NCI-H2227 (cell line): ENCODE data around the gene RAPGEF1.
"Not testable (repeated sequence)": the region's sequence is repeated elsewhere in the genome, so short reads cannot be mapped to it uniquely, and the experiment has no call there.

ENCODE experiments used
- DNase-seq: peaks from one replicate; lab custom pipeline; 2025; ENCODE audit not compliant: unreplicated experiment; lab: John Stamatoyannopoulos, UW

Gene RAPGEF1

GRCh38 chr9:131692612-131693562 lies 47.0 kb downstream of the RAPGEF1 start:
- DNase-seq: no peak

- no peak for DNase-seq
These were observed 47.8 kb downstream of the RAPGEF1 start for GRCh38 chr9:131691969-131692611.

- no peak for DNase-seq
These were observed 48.8 kb downstream of the RAPGEF1 start for GRCh38 chr9:131690941-131691573.

- no peak for DNase-seq
These were observed 49.4 kb downstream of the RAPGEF1 start for GRCh38 chr9:131690462-131690861.

GRCh38 chr9:131688377-131688776 lies 51.5 kb downstream of the RAPGEF1 start:
- no peak for DNase-seq

GRCh38 chr9:131685753-131686706 lies 53.8 kb downstream of the RAPGEF1 start:
- no peak for DNase-seq

GRCh38 chr9:131683094-131683493 lies 56.8 kb downstream of the RAPGEF1 start:
- not testable (repeated sequence) for DNase-seq

GRCh38 chr9:131682261-131682660 lies 57.6 kb downstream of the RAPGEF1 start:
- DNase-seq: no peak

GRCh38 chr9:131681826-131682225 lies 58.0 kb downstream of the RAPGEF1 start:
- not testable (repeated sequence) for DNase-seq

- DNase-seq: not testable (repeated sequence)
These were observed 58.8 kb downstream of the RAPGEF1 start for GRCh38 chr9:131681108-131681507.

- no peak for DNase-seq
These were observed 60.4 kb downstream of the RAPGEF1 start for GRCh38 chr9:131679261-131680020.

GRCh38 chr9:131678499-131679111 lies 61.3 kb downstream of the RAPGEF1 start:
- DNase-seq: no peak

- peak; percentile 6 for DNase-seq
These were observed 62.3 kb downstream of the RAPGEF1 start for GRCh38 chr9:131677444-131678180.

- no peak for DNase-seq
These were observed 62.8 kb downstream of the RAPGEF1 start for GRCh38 chr9:131677049-131677443.

- DNase-seq: no peak
These were observed 63.4 kb downstream of the RAPGEF1 start for GRCh38 chr9:131676431-131676972.

- no peak for DNase-seq
These were observed 64.3 kb downstream of the RAPGEF1 start for GRCh38 chr9:131675437-131676022.

- DNase-seq: no peak
These were observed 65.2 kb downstream of the RAPGEF1 start for GRCh38 chr9:131674425-131675421.
